Measurements from ENCODE around the gene PAX5.

- TF ChIP-seq POLR2A (IDR thresholded peaks at IDR 0.05) = no peak
- TF ChIP-seq, protein P1, sequence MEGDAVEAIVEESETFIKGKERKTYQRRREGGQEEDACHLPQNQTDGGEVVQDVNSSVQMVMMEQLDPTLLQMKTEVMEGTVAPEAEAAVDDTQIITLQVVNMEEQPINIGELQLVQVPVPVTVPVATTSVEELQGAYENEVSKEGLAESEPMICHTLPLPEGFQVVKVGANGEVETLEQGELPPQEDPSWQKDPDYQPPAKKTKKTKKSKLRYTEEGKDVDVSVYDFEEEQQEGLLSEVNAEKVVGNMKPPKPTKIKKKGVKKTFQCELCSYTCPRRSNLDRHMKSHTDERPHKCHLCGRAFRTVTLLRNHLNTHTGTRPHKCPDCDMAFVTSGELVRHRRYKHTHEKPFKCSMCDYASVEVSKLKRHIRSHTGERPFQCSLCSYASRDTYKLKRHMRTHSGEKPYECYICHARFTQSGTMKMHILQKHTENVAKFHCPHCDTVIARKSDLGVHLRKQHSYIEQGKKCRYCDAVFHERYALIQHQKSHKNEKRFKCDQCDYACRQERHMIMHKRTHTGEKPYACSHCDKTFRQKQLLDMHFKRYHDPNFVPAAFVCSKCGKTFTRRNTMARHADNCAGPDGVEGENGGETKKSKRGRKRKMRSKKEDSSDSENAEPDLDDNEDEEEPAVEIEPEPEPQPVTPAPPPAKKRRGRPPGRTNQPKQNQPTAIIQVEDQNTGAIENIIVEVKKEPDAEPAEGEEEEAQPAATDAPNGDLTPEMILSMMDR (IDR thresholded peaks at IDR 0.05) = no peak
Observed at GRCh38 chr9:36831381-36832161, 202.5 kb downstream of the PAX5 start.
